Right lobe of liver (tissue), 5 donors: ENCODE measurements around the gene IL6R. TPM values are rescaled to one million over a fixed set of nuclear protein-coding genes. Genes with fewer than 3 reads are reported as not detected.

Experiments used
- total RNA-seq, 6 experiments: library from RNA; depleted of rRNA in 2 of 6; stranded (reverse); fragments of >200 nt in 2 of 6; fragmentation: NEBNext Ultra II Directional in 3 of 6; extraction: Animal tissue kit (Norgen Biotek cat#: 25700) in 3 of 6; gene quantifications; one replicate each; pipeline versions ENCODE4 v1.1.0 to v1.2.4, GENCODE V29; 2016 to 2023
- donor health status: DM: no; HTN: no; CAD: no.
- donor health status: DM: no; HTN: no; CAD: no.
- donor health status: DM: no; HTN: yes; CAD: no.
- donor health status: DM: no; HTN: yes; CAD: no.

Gene IL6R
- total RNA-seq, 6 experiments from 2014 or later = 32.2 to 145 (median 68.2) TPM

Other genes with a start within 250 kb of the IL6R start
- 100 to 1,000 TPM in 3 of 6 experiments, 10 to 100 TPM in 3; 76.3 to 189 (median 120) TPM for gene TPM3, start 213.2 kb upstream of the IL6R start, total RNA-seq
- not detected for gene CFAP141, start 199.0 kb upstream of the IL6R start, total RNA-seq
- gene UBAP2L, start 184.4 kb upstream of the IL6R start, total RNA-seq = 10 to 100 TPM; 26.8 to 57.2 (median 40.4) TPM
- gene HAX1, start 132.7 kb upstream of the IL6R start, total RNA-seq = 10 to 100 TPM; 40.2 to 82.0 (median 44.9) TPM
- gene AQP10, start 84.2 kb upstream of the IL6R start, total RNA-seq = not detected
- gene ATP8B2, start 79.8 kb upstream of the IL6R start, total RNA-seq = 1 to 10 TPM; 1.9 to 8.2 (median 3.2) TPM
- gene TDRD10, start 96.9 kb downstream of the IL6R start, total RNA-seq = 1 to 10 TPM in 5 of 6 experiments, under 1 TPM in 1; 0.92 to 2.2 (median 1.4) TPM
- 1 to 10 TPM; 4.0 to 5.6 (median 4.7) TPM for gene SHE, start 97.1 kb downstream of the IL6R start, total RNA-seq
- 10 to 100 TPM; 23.6 to 48.6 (median 33.1) TPM for gene UBE2Q1, start 153.3 kb downstream of the IL6R start, total RNA-seq
- gene CHRNB2, start 162.4 kb downstream of the IL6R start, total RNA-seq = under 1 TPM in 1 of 6 experiments, not detected in 5; 0.07 TPM
- 100 to 1,000 TPM in 1 of 6 experiments, 10 to 100 TPM in 5; 69.9 to 105 (median 78.7) TPM for gene ADAR, start 202.8 kb downstream of the IL6R start, total RNA-seq